Measurements from ENCODE around the gene CEPT1. TPM values are rescaled to one million over a fixed set of nuclear protein-coding genes. Genes with fewer than 3 reads are reported as not detected.
A peak's percentile ranks its signal among the peaks of the same experiment; 100 is the strongest.

Gene CEPT1
- total and polyA plus RNA-seq, 9 of the 15 experiments (the other 6 are each of a cell fraction or from before 2014, with no cell fraction given): 24.4 to 72.6 (median 42.4) TPM

DNA sequence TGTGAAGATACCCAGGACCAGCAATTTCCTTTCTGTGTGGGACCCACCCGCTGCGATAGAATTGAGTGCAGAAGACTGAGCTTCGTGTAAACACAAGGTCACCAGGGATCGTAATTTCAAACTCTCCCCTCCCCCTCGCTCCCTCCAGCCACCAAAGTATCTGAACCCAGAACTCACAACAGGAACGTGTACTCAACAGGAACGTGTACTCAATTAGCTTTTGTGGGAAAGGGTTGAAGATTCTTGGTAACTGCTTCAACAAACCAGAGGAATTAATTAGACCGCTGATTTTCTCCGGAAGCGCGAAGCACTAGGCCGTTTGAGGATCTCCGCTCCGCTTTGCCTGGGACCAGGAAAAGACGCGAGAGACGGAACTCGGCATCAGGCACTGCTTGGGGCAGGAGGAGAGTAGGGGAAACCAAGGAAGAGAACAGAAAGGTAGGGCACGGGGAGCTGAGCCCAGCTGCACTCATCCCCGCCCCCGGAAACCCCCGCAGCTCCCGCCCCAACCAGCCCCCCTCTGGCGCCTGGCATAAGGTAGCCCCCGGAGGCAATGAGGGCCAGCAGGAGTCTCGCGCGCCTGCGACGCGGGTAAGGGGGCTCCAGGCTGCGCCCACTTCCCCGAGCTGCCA lies 583 bp upstream of the CEPT1 start (continued):
- TF ChIP-seq CCNT2 (IDR thresholded peaks at IDR 0.05; ENCODE audit: borderline replicate concordance, extremely low read depth, insufficient read length, low read depth, low read length): no peak
- no peak for TF ChIP-seq ZNF551 (CRISPR knock-in tag; IDR thresholded peaks at IDR 0.05)
- TF ChIP-seq SNRNP70 (optimal IDR thresholded peaks at IDR 0.05; ENCODE audit: low read depth, low read length): no peak
- peak; percentile 91 for TF ChIP-seq ETV1 (tag; conservative IDR thresholded peaks at IDR 0.05; ENCODE audit: low read depth)
- no peak for TF ChIP-seq GTF2F1 (IDR thresholded peaks at IDR 0.05; ENCODE audit: low read depth, low read length)
- TF ChIP-seq, protein P1, sequence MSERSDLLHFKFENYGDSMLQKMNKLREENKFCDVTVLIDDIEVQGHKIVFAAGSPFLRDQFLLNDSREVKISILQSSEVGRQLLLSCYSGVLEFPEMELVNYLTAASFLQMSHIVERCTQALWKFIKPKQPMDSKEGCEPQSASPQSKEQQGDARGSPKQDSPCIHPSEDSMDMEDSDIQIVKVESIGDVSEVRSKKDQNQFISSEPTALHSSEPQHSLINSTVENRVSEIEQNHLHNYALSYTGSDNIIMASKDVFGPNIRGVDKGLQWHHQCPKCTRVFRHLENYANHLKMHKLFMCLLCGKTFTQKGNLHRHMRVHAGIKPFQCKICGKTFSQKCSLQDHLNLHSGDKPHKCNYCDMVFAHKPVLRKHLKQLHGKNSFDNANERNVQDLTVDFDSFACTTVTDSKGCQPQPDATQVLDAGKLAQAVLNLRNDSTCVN (CRISPR knock-in tag; IDR thresholded peaks at IDR 0.05): peak; percentile 85; the same call in 1 of the 2 replicates
- no peak for TF ChIP-seq ZNF224 (CRISPR knock-in tag; IDR thresholded peaks at IDR 0.05)
- TF ChIP-seq L3MBTL2 (IDR thresholded peaks at IDR 0.05): peak; percentile 89
- no peak for TF ChIP-seq TOE1 (IDR thresholded peaks at IDR 0.05; ENCODE audit: borderline replicate concordance)
- no peak for TF ChIP-seq TOE1 (CRISPR knock-in tag; IDR thresholded peaks at IDR 0.05; ENCODE audit: borderline replicate concordance, low read depth)
- no peak for TF ChIP-seq RBM14 (IDR thresholded peaks at IDR 0.05; ENCODE audit: borderline replicate concordance, insufficient read depth, low read depth, low read length)
- TF ChIP-seq, protein P2, sequence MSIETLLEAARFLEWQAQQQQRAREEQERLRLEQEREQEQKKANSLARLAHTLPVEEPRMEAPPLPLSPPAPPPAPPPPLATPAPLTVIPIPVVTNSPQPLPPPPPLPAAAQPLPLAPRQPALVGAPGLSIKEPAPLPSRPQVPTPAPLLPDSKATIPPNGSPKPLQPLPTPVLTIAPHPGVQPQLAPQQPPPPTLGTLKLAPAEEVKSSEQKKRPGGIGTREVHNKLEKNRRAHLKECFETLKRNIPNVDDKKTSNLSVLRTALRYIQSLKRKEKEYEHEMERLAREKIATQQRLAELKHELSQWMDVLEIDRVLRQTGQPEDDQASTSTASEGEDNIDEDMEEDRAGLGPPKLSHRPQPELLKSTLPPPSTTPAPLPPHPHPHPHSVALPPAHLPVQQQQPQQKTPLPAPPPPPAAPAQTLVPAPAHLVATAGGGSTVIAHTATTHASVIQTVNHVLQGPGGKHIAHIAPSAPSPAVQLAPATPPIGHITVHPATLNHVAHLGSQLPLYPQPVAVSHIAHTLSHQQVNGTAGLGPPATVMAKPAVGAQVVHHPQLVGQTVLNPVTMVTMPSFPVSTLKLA (conservative IDR thresholded peaks at IDR 0.05): peak; percentile 14 to 21; a peak in 1 of 4 replicates
- TF ChIP-seq ZNF324 (CRISPR knock-in tag; IDR thresholded peaks at IDR 0.05): no peak
- no peak for TF ChIP-seq NCOA4 (IDR thresholded peaks at IDR 0.05; ENCODE audit: partially characterized antibody)
- no peak for TF ChIP-seq ERF (CRISPR knock-in tag; IDR thresholded peaks at IDR 0.05)
- TF ChIP-seq, protein P3, sequence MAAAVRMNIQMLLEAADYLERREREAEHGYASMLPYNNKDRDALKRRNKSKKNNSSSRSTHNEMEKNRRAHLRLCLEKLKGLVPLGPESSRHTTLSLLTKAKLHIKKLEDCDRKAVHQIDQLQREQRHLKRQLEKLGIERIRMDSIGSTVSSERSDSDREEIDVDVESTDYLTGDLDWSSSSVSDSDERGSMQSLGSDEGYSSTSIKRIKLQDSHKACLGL (CRISPR knock-in tag; IDR thresholded peaks at IDR 0.05; ENCODE audit: borderline replicate concordance, poor library complexity, severe bottlenecking): no peak
- no peak for TF ChIP-seq JUND (IDR thresholded peaks at IDR 0.05; ENCODE audit: borderline replicate concordance, low read depth, low read length)
- 0 out of 3 replicates have a peak, but pooled peaks have one; percentile 20 for TF ChIP-seq JUND (tag; IDR thresholded peaks at IDR 0.05; ENCODE audit: borderline replicate concordance, low read depth, low read length)
- TF ChIP-seq POU5F1 (IDR thresholded peaks at IDR 0.05; ENCODE audit: borderline replicate concordance, low read depth, low read length, partially characterized antibody): no peak
- TF ChIP-seq ZNF561 (CRISPR knock-in tag; conservative IDR thresholded peaks at IDR 0.05): no peak
- no peak for TF ChIP-seq CBX2 (IDR thresholded peaks at IDR 0.05; ENCODE audit: insufficient read depth, low read length, poor library complexity, severe bottlenecking)
- TF ChIP-seq GABPA (tag; conservative IDR thresholded peaks at IDR 0.05; ENCODE audit: low read depth): peak; percentile 67
- TF ChIP-seq RNF2 (IDR thresholded peaks at IDR 0.05): peak; percentile 54; the same call in 1 of the 2 replicates
- no peak for TF ChIP-seq XRCC5 (IDR thresholded peaks at IDR 0.05; ENCODE audit: low read depth, low read length)
- no peak for TF ChIP-seq TAF15 (IDR thresholded peaks at IDR 0.05; ENCODE audit: low read depth, low read length)

Data from K562 (cell line).